NCI-H1105 treated with DMSO at 0.1 percent for 48 hours (cell line): ENCODE measurements around the gene TP53RK.

Experiments used
- DNase-seq: peaks from one replicate; lab custom pipeline; 2025; lab: John Stamatoyannopoulos, UW

Gene TP53RK

DNA sequence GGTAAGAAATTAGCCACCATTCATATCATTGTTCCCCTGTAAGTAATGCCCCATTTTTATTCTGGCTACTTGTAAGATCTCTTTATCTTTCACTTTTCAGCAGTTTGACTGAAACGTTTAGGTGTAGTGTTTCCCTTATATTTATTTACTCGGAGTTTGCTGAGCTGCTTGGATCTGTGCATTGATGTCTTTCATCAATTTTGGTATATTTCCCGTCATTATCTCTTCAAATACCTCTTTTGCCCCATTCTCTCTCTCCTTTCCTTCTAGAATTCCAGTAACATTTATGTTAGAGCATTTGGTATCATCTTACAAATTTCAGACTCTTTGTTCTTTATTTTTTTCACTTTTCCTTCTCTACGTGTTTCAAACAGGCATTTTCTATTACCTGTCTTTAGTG, 28.8 kb downstream of the TP53RK start:
- DNase-seq = no peak

DNA sequence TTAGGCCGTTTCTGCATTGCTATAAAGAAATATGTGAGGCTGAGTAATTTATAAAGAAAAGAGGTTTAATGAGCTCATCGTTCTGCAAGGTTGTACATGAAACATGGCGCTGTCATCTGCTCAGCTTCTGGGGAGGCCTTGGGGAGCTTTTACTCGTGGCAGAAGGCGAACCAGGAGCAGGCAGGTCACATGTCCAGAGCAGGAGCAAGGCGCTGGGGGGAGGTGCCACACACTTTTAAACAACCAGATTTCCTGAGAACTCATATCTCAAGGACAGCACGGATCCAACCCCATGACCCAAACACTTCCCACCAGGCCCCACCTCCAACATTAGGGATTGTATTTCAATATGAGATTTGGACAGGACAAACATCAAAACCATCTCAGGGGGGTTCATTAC, 31.6 kb downstream of the TP53RK start:
- no peak for DNase-seq

DNA sequence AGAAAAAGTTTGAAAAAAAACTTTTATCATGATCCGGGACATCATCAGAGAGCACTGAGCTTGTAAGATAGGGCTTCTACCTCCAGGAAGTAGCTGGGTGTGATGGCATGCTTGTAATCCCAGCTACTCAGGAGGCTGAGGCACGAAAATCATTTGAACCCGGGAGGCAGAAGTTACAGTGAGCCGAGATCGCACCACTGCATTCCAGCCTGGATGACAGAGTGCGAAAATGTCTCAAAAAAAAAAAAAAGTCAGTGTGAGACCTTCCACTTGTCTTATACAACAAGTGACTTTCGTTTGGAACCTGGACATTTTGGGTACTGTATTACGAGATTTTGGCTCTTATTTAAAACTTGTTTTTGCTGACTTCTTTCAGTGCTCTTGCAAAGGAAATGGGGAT, 32.1 kb downstream of the TP53RK start:
- no peak for DNase-seq

DNA sequence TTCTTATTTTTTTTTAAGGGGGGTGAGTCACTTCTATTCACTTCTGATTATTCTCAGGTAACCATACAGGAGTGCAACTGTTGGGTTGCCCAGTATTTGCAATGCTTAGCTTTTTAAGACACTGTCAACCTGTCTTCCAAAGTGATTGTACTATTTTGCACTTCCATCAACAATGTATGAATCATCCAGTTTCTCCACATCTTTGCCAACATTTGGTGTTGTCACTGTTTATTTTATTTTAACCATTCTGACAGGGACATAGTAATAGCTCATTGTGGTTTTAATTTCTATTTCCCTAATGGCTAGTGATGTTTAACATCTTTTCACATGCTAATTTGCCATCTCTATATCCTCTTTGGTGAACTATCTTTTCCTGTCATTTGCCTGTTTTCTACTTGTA, 36.5 kb downstream of the TP53RK start:
- no peak for DNase-seq

DNA sequence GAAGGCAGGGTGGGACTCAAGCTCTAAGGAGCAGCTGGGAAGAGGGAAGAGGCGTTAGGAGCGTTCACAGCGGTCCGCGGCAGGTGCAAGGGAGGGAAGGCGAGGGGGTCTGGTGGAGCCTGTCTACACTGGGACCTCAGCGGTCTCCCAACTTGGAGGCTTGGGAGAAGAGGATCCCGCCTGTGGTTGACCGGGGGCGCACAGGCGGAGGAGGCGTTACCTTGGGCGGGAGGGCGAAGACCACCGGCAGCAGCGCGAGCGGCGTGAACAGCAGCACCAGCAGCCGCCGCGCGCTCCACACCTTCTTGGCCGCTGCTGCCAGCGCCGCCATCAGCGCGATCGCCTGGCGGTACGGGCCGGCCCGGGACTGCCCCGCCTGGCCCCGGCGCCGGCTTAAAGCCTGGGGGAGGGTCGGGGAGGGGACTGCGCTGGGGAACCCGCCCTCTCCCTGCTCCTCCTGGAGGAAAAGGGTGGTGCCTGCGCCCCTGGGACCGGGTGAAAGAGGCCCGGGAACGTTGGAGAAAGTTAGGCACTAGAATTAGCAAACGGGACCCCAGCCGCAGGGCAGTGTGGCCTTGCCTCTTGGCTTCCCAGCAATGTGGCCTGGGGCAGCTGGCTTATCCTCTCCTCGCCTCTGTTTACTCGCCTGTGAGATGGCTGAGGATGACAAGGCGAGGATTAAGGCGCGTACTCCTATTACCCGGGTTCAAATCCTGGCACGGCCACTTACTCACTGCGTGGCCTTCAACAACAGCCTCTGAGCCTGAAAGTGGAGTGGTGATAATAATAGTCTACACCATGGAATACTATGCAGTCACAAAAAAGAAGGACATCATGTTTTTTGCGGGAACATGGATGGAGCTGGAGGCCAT, 37.9 kb downstream of the TP53RK start, which contains the start of gene SLC13A3:
Gene SLC13A3 (minus strand): TSS at position 369 of the 872 bp plus-strand sequence. CDS start 38 bp downstream, at position 331.
- DNase-seq = no peak

DNA sequence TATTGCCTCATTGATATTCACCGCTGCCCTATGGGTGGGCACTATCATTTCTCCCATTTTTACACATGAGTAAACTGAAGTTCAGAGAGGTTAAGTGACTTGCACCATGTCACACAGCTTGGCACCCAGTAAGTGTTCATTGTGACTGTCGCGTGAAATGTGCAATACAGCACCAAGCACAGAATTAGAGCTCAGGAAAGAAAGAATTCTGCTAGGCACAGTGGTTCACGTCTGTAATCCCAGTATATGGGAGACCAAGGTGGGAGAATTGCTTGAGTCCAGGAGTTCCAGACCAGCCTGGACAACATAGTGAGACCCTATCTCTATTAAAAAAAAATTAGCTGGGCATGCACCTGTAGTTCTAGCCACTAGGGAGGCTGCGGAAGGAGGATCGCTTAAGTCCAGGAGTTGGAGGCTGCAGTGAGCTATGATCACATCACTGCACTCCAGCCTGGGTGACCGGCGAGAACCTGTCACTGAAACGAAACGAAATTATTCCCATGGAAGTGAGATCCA, 38.6 kb downstream of the TP53RK start:
- DNase-seq = no peak

DNA sequence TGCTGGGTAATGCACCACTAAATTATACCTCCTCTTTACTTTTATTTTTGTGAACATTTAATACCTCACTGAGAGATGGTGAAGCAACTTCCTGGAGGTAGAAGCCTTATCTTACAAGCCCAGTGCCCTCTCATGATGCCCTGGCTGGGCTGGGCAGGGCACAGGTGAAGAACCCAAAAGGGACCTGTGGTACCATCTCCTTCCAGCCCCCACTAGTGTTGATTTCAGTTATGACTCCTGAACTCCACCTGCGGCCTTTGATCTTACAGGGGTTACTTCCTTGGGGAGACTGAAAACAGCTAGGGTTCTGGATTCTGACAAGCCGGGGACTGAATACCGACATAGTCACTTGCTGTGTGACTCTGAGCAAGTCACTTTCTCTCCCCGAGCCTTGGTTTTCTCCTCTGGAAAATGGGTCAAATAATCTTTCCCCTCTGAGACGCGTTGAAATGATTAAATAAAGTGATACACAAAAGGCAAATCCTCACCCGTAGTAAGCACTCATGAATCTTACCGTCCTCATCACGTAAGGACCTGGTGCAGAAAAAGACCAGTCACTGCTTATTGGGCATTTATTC, 39.2 kb downstream of the TP53RK start:
- DNase-seq = no peak

DNA sequence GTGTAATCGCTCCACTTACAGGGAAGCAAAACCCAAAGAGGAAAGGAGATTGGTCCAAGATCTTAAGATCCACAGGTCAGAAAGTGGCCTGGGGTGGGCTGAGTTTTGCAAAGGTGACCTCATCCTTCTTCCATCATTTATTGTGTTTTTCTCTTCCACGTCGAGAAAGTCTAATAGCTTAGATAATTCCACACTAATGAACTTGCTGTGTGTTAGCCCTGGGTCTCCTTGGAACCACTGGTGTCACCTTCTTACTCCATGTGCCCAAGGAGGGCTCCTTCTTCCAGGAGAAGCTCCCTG, 39.6 kb downstream of the TP53RK start:
- no peak for DNase-seq

DNA sequence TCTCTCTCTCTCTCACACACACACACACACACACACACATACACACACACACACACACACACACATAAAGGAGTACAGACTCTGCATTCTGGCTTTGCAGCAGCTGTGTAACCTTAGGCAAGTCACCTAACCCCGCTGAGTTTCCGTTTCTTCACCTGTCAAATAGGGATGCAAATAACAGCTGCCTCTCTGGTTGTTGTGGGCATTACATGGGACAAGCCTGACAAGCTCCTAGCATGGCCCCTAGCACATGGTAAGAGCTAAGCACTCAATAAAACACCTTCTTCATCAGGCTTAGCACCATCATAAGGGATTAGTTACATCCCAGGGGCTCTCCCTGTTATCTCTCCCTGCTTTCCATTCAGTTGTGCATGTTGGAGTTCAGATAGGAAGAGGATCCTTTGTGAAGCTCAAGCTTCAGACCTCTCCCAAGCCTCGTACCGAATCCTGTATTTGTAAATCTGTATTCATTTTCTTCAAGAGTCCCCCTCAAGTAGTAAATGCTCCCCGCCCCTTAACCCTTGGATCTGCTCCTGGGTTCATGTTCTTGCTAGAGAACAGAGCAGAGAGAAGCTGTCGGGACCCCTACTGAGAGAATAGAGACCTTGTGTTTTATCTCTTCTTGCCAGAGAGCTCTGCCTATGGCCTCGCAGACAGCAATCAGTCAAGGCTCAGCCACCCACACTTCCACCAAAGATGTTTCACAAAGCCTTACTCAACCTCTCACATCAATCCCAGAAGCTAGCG, 40.2 kb downstream of the TP53RK start:
- DNase-seq = no peak

DNA sequence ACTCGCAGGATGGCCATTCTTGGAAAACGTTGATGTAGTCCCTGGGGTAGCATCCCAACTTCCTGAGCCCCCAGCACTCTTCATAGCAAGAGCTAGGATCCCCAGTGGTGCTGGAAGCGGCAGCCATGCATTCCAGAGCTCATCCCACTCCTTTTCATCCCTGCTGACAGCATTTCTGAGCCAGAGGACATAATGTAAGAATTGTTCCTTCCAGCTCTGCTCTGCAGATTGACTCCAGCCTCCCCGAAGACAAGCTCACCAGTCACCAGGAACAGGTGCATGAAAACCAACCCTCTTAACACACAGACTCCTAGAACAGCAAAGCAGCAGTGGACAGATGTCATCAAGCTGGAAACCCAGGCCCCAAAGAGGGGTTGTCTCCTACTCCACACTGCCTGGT, 41.8 kb downstream of the TP53RK start:
- DNase-seq = no peak

DNA sequence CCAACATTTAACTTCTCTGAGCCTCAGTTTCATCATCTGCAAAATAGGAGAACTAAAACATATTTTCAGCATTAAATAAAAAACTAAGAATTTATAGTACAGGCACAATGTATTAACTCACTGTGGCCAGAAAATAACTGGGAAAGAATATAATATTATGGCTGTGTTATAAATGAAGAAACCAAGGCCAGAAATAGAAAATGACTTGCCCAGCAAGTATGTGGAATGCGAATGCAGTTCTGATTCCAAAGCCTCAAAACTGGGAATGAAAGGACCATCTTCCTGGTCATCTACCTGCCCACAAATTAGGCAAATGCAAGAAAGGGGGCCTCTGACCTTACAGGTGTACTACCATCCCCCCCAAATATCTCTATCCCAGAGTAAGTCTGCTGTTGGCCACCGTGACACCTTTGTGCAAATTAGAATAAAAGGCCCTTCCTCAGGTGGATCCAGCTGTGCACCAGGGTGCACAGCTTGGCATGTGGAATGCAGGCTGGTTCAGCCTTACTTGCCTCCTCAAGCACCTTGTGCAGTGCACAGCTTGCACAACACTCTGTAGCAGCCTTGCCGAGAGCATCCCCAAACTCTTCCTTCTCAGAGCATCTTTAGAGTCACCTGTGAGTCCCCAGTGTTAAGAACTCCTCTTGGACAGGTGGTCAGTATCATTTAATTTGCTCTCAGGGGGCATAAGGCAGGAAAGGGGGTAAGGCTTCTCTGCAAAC, 42.4 kb downstream of the TP53RK start:
- no peak for DNase-seq

DNA sequence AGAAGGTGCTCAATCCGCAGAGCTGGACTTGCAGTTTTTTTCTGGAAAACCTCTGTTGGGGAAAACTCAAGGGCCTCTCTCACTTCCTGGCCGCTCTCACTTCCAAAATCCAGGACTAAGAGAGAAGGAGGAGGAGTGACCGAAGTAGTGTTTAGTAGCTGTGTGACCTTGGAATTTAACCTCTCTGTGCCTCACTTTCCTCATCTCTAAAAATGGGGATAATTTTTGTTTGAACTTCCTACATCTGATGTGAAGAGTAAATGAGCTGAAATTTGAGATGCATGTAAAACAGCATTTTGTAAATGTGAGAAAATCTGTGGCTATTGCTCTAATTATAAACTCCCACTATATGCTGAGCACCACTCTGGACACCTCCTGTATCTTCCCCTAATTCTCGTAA, 43.1 kb downstream of the TP53RK start:
- DNase-seq = no peak

DNA sequence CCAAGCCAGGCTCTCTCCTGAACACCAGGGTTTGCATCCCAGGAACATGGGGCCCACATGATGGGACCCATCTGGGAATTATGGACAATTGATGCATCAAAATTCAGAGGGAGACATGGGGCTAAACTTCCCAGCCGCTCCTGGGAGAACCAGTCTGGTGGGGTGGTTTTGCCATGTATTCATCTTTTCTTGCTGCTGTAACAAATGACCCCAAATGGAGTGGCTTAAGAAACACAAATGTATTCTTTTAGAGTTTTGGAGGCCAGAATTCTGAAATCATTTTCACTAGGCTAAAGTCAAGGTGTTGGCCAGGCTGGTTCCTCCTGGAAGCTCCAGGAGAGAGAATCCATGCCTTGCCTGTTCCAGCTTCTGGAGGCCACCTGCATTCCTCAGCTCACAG, 44.5 kb downstream of the TP53RK start:
- no peak for DNase-seq

DNA sequence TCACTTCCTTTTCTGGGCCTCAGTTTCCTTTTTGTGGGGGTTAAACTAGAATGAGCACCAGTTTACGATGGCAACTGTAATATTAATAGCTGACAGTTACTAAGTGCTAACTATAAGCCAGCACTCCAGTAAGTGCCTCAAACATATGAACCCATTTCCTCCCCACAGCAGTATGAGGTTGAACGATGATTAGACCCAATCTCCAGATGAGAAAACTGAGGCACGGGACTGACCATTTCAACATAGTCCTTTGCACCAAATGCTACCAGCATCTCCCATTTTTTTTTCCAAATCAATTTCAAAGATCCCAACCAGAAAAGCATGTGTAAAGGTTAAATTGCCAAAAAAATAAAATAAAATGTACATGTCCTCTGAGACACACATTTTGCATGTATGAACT, 45.1 kb downstream of the TP53RK start:
- no peak for DNase-seq

DNA sequence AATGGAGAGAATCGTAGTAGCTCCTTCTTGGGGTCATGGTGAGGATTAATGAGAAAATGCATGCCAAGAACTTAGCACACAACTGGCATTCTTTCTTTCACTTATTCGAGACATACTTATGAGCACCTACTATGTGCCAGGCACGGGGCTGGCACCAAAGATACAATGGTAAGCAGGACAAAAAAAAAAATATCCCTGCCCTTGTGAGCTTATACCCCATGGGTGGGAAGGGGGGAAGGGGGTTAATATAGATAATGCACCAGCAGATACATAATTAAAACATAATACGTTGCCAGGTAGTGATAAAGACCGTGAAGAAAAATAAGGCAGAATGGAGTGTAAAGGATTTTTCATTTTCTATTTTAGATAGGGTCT, 46.3 kb downstream of the TP53RK start:
- DNase-seq = no peak

DNA sequence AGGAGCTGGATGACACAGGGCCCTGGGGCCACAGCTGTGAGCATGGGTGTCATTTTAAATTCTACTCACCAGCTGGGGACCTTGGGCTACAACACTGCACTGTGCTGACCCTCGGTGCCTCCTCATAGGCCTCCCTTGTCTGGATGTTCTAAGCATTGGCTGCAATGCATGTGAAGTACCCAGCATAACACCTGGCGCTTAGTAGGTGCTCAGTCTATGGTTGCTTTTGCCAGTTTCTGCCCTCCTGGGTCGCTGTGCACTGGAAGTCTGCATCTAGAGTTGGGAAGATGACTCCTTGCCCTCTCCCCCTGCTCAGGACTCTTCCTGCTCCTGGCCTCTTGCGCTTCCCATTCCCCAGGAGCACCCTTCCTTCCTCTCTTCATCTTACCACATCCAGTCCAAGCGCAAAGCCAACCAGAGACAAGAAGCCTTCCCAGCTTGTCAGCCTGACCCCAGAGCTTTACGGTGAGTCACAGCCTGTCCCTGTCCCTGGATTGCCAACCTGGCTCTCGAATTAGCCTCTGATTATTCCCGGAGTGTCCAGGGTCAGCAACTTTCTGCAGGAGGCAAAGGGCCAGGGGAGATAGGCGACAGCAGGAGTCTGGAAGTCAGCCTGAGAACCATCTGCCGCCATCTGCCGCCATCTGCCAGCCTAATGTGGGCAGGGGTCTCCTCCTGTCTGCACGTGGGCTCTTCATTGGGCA, 46.8 kb downstream of the TP53RK start:
- no peak for DNase-seq

DNA sequence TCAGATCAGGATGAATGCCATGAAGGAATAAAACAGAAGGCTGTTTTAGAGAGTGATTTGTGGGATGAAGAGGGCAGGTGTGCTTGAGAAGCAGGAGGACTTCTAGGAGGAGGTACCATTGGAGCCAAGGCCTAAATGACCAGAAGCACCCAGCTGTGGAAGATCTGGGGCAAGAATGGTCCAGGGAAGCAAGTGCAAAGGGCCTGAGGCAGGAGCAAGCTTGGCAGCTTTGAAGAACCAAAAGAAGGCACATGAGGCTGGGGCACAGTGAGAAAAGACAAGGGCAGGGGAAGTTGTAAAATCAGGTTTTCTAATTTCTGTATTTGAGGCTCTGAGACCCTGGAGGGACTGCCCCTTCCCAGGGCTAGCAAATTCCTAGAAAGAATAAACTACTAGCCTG, 47.8 kb downstream of the TP53RK start:
- DNase-seq = no peak

DNA sequence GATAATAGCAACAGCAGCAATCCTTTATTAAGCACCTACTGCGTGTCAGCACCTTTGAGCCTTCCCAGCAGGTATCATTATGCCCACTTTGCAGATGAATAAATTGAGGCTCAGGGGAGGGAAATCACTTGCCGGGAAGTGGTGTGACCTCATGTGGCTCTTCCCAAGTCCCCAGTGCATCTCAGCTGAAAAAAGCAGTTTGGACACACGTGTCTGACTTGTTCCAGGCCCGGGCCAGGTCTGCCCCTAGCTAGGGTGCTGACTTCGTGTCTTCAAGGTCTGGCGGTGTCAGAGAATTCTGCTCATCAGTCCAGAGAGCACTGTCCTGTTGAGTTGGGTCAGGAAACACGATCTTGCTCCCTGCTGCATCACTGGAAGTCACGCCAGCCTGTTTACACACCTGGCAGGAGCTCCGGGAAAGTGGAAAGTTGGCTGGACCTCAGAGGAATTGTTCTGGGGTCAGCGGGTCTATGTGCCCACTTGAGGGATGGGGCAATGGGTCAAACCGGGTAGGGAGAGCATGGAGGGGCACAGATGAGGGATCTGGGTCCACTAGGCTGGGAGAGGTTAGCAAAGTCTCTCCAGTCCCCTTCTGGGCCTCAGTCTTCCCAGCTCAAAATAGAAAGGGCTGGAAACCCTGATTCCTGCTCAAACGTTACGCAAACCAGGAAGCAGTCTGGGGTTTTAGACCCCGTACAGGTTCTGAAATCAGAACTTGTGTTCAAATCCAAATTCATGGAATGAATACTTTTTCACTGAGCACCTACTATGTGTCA, 48.5 kb downstream of the TP53RK start:
- DNase-seq = no peak

DNA sequence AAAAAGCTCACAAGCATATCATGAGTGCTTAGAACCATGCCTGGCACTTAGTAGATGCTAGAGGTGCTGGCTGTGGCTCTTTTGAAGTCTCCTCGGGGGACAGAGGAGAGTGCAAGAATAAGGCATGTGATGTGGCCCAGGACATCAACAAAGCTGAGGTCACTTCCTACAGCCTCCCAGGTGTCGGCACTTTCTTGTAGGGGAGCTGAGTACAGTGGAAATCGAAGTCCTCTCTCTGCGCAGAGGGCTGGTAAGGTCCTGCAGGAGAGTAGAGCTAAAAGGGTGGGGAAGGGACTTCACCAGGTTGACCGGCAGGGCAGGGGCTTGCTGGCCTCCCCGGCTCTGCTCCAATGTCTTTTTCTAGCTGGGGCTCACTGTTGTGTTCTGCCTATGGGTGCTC, 49.2 kb downstream of the TP53RK start:
- no peak for DNase-seq

DNA sequence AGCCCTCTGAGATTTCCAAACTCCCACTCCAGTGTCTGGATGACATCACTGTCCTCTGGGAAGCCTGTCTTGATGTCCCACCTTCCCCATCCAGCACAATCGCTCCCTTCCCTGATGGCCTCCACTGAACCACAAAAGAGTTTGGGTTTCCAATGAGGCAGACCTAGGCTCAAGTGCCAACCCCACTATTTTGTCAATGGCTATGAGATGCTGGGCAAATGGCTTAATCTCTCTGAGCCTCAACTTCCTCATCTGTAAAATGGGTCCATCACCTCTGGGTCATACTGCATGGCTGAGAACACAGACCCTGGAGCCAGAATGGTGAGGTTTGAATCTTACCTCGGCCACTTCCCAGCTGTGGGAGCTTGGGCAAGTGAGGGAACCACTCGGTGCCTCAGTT, 49.7 kb downstream of the TP53RK start:
- DNase-seq = no peak

DNA sequence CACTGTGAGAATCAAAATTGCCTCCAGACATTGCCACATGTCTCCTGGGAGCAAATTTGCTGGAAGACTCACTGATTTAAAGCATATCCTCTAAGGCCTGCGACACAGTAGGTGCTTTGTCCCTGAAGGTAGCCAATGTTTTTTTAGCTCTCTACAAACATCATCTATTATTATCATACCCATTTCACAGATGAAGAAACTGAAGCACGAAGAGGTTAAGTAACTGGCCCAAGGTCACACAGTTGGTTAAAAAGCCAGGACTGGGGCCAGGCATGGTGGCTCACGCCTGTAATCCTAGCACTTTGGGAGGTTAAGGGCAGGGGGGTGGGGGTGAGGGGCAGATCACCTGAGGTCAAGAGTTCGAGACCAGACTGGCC, 50.4 kb downstream of the TP53RK start:
- DNase-seq = no peak
